HG03108 (cell line): ENCODE measurements around the gene ZNF737.
"Not testable (repeated sequence)": the region's sequence is repeated elsewhere in the genome, so short reads cannot be mapped to it uniquely, and the experiment has no call there.

Experiments used
- ATAC-seq: cut with Tn5 transposase; IDR thresholded peaks from one replicate; pipeline ENCODE4 v1.9.1; 2021; ENCODE audit warnings: moderate library complexity; ENCODE audit not compliant: unreplicated experiment

Gene ZNF737

GRCh38 chr19:20565321-20566018, at the start of gene ZNF737:
TSS of gene ZNF737 (minus strand) at chr19:20565781. CDS start at chr19:20565640, 141 bp downstream.
- peak; percentile 95 for ATAC-seq

- not testable (repeated sequence) for ATAC-seq
These were observed 49.4 kb upstream of the ZNF737 start for GRCh38 chr19:20614971-20615370.

- no peak for ATAC-seq
These were observed 47.2 kb upstream of the ZNF737 start for GRCh38 chr19:20612711-20613316.

- no peak for ATAC-seq
These were observed 46.3 kb upstream of the ZNF737 start for GRCh38 chr19:20611866-20612265.

- no peak for ATAC-seq
These were observed 42.4 kb upstream of the ZNF737 start for GRCh38 chr19:20607943-20608342.

GRCh38 chr19:20558571-20558970, 7.0 kb downstream of the ZNF737 start:
- ATAC-seq, result no peak

- ATAC-seq, result no peak
These were observed 7.6 kb downstream of the ZNF737 start for GRCh38 chr19:20558011-20558410.

GRCh38 chr19:20544667-20545333, 20.8 kb downstream of the ZNF737 start:
- not testable (repeated sequence) for ATAC-seq

GRCh38 chr19:20530303-20530702, 35.3 kb downstream of the ZNF737 start:
- not testable (repeated sequence) for ATAC-seq

- no peak for ATAC-seq
These were observed 52.2 kb downstream of the ZNF737 start for GRCh38 chr19:20513189-20513904.

GRCh38 chr19:20503476-20503875, 62.1 kb downstream of the ZNF737 start:
- no peak for ATAC-seq
